ENCODE results near the gene DAAM2. TPM values are rescaled to one million over a fixed set of nuclear protein-coding genes. Genes with fewer than 3 reads are reported as not detected.

DAAM2 gene
- polyA plus RNA-seq, 3 donors from 2014 or later: not detected

GRCh38 chr6:39815356-39815755, 23.2 kb downstream of the DAAM2 start:
- no peaks in the 10 kb centered on the region for H3K9me3 Mint-ChIP-seq
- H3K4me1 Mint-ChIP-seq: no peaks in the 10 kb centered on the region
- H3K27ac Mint-ChIP-seq: no peak overlapping the region
- H3K4me3 Mint-ChIP-seq: no peak overlapping the region
- H3K27me3 Mint-ChIP-seq (ENCODE audit: low read depth in 3 of 3): peaks cover 0 to 5% (median 0%) of the 10 kb centered on the region in 3 donors
- H3K36me3 Mint-ChIP-seq: no peaks in the 10 kb centered on the region
- DNase-seq: no peak

- Mint-ChIP-seq H3K9me3 (no peaks in the 10 kb centered on the region), H3K4me1 (no peaks in the 10 kb centered on the region), H3K27me3 (ENCODE audit: low read depth in 3 of 3) (peaks cover 0 to 4% (median 0%) of the 10 kb centered on the region in 3 donors), H3K4me3 (no peak overlapping the region), H3K36me3 (no peaks in the 10 kb centered on the region), H3K27ac (no peak overlapping the region)
- DNase-seq: no peak
Observed at GRCh38 chr6:39816747-39817146, 24.6 kb downstream of the DAAM2 start.

- no peaks in the 10 kb centered on the region for H3K4me1 Mint-ChIP-seq
- H3K36me3 Mint-ChIP-seq: no peaks in the 10 kb centered on the region
- no peaks in the 10 kb centered on the region for H3K9me3 Mint-ChIP-seq
- peaks cover 0 to 4% (median 0%) of the 10 kb centered on the region in 3 donors for H3K27me3 Mint-ChIP-seq (ENCODE audit: low read depth in 3 of 3)
- no peak overlapping the region for H3K27ac Mint-ChIP-seq
- no peak overlapping the region for H3K4me3 Mint-ChIP-seq
- no peak for DNase-seq
Observed at GRCh38 chr6:39818695-39819094, 26.5 kb downstream of the DAAM2 start.

- H3K9me3 Mint-ChIP-seq: no peaks in the 10 kb centered on the region
- H3K4me1 Mint-ChIP-seq: no peaks in the 10 kb centered on the region
- H3K4me3 Mint-ChIP-seq: no peak overlapping the region
- H3K27me3 Mint-ChIP-seq (ENCODE audit: low read depth in 3 of 3): peaks cover 0 to 2% (median 0%) of the 10 kb centered on the region in 3 donors
- no peak overlapping the region for H3K27ac Mint-ChIP-seq
- DNase-seq: no peak
- H3K36me3 Mint-ChIP-seq: no peaks in the 10 kb centered on the region
Observed at GRCh38 chr6:39819228-39819627, 27.1 kb downstream of the DAAM2 start.

- no peaks in the 10 kb centered on the region for H3K9me3 Mint-ChIP-seq
- peaks cover 0 to 2% (median 0%) of the 10 kb centered on the region in 3 donors for H3K27me3 Mint-ChIP-seq (ENCODE audit: low read depth in 3 of 3)
- no peak overlapping the region for H3K27ac Mint-ChIP-seq
- H3K4me3 Mint-ChIP-seq: no peak overlapping the region
- no peaks in the 10 kb centered on the region for H3K4me1 Mint-ChIP-seq
- no peak for DNase-seq
- no peaks in the 10 kb centered on the region for H3K36me3 Mint-ChIP-seq
Observed at GRCh38 chr6:39819676-39820075, 27.5 kb downstream of the DAAM2 start.

- no peaks in the 10 kb centered on the region for H3K4me1 Mint-ChIP-seq
- no peak for DNase-seq
- no peak overlapping the region for H3K27ac Mint-ChIP-seq
- no peak overlapping the region for H3K4me3 Mint-ChIP-seq
- no peaks in the 10 kb centered on the region for H3K36me3 Mint-ChIP-seq
- peaks cover 0 to 2% (median 0%) of the 10 kb centered on the region in 3 donors for H3K27me3 Mint-ChIP-seq (ENCODE audit: low read depth in 3 of 3)
- no peaks in the 10 kb centered on the region for H3K9me3 Mint-ChIP-seq
Observed at GRCh38 chr6:39820553-39820952, 28.4 kb downstream of the DAAM2 start.

GRCh38 chr6:39821046-39821740, 29.0 kb downstream of the DAAM2 start:
- H3K36me3 Mint-ChIP-seq: no peaks in the 10 kb centered on the region
- no peak overlapping the region for H3K27ac Mint-ChIP-seq
- H3K9me3 Mint-ChIP-seq: no peaks in the 10 kb centered on the region
- no peak overlapping the region for H3K4me3 Mint-ChIP-seq
- H3K27me3 Mint-ChIP-seq (ENCODE audit: low read depth in 3 of 3): peaks cover 0 to 2% (median 1%) of the 10 kb centered on the region in 3 donors
- no peak for DNase-seq
- no peaks in the 10 kb centered on the region for H3K4me1 Mint-ChIP-seq

GRCh38 chr6:39821742-39822532, 29.8 kb downstream of the DAAM2 start:
- Mint-ChIP-seq H3K36me3 (no peaks in the 10 kb centered on the region), H3K4me3 (no peak overlapping the region), H3K4me1 (no peaks in the 10 kb centered on the region), H3K27ac (no peak overlapping the region), H3K9me3 (no peaks in the 10 kb centered on the region), H3K27me3 (ENCODE audit: low read depth in 3 of 3) (peaks cover 0 to 6% (median 4%) of the 10 kb centered on the region in 3 donors)
- no peak for DNase-seq

GRCh38 chr6:39822846-39823815, 31.0 kb downstream of the DAAM2 start:
- no peaks in the 10 kb centered on the region for H3K4me1 Mint-ChIP-seq
- H3K27ac Mint-ChIP-seq: no peak overlapping the region
- no peak for DNase-seq
- no peaks in the 10 kb centered on the region for H3K36me3 Mint-ChIP-seq
- H3K9me3 Mint-ChIP-seq: no peaks in the 10 kb centered on the region
- H3K27me3 Mint-ChIP-seq (ENCODE audit: low read depth in 3 of 3): peaks cover 0 to 8% (median 2%) of the 10 kb centered on the region in 3 donors
- H3K4me3 Mint-ChIP-seq: no peak overlapping the region

- no peak overlapping the region for H3K4me3 Mint-ChIP-seq
- no peaks in the 10 kb centered on the region for H3K9me3 Mint-ChIP-seq
- H3K36me3 Mint-ChIP-seq: no peaks in the 10 kb centered on the region
- H3K4me1 Mint-ChIP-seq: no peaks in the 10 kb centered on the region
- peaks cover 0 to 8% (median 5%) of the 10 kb centered on the region in 3 donors for H3K27me3 Mint-ChIP-seq (ENCODE audit: low read depth in 3 of 3)
- DNase-seq: no peak
- no peak overlapping the region for H3K27ac Mint-ChIP-seq
Observed at GRCh38 chr6:39824030-39824926, 32.1 kb downstream of the DAAM2 start.

- no peaks in the 10 kb centered on the region for H3K4me1 Mint-ChIP-seq
- no peak overlapping the region for H3K27ac Mint-ChIP-seq
- H3K4me3 Mint-ChIP-seq: no peak overlapping the region
- peaks cover 0 to 11% (median 5%) of the 10 kb centered on the region in 3 donors for H3K27me3 Mint-ChIP-seq (ENCODE audit: low read depth in 3 of 3)
- no peaks in the 10 kb centered on the region for H3K36me3 Mint-ChIP-seq
- no peak for DNase-seq
- no peaks in the 10 kb centered on the region for H3K9me3 Mint-ChIP-seq
Observed at GRCh38 chr6:39829331-39829730, 37.2 kb downstream of the DAAM2 start.

- Mint-ChIP-seq H3K4me3 (no peak overlapping the region), H3K27ac (no peak overlapping the region), H3K27me3 (ENCODE audit: low read depth in 3 of 3) (peaks cover under 1 to 11% (median 5%) of the 10 kb centered on the region in 3 donors), H3K9me3 (no peaks in the 10 kb centered on the region), H3K36me3 (no peaks in the 10 kb centered on the region), H3K4me1 (no peaks in the 10 kb centered on the region)
- DNase-seq: no peak
Observed at GRCh38 chr6:39830444-39830843, 38.3 kb downstream of the DAAM2 start.

GRCh38 chr6:39831701-39832100, 39.5 kb downstream of the DAAM2 start:
- Mint-ChIP-seq H3K9me3 (no peaks in the 10 kb centered on the region), H3K4me3 (no peak overlapping the region), H3K27ac (no peak overlapping the region), H3K27me3 (ENCODE audit: low read depth in 3 of 3) (peaks cover 2 to 6% (median 5%) of the 10 kb centered on the region in 3 donors), H3K36me3 (no peaks in the 10 kb centered on the region), H3K4me1 (no peaks in the 10 kb centered on the region)
- no peak for DNase-seq

Measured in immature natural killer cell (primary cell).